Panc1 (cell line): Measurements from ENCODE around the gene FITM2. TPM values are rescaled to one million over a fixed set of nuclear protein-coding genes. Genes with fewer than 3 reads are reported as not detected.

Source experiments
- ATAC-seq: fragments of 200-7000 bp; cut with Tn5 transposase; 2 replicates; pipeline ENCODE4 v1.9.1; 2020; ENCODE audit warnings: mild to moderate bottlenecking, moderate library complexity
- BruUV-seq: library from RNA; stranded (reverse); fragments of 400-500 nt; replicated peaks from 2 replicates; lab custom pipeline; 2021; lab: Mats Ljungman, UMichigan
- CTCF ChIA-PET: fragments of 300-600 bp; sonication (Branson Sonifier 250); formaldehyde crosslinking; loops from one replicate; lab custom pipeline; 2022; ENCODE audit warnings: antibody characterized with exemption; lab: Charles Lee
- POLR2A ChIA-PET: fragments of 300-600 bp; sonication (Branson Sonifier 250); formaldehyde crosslinking; loops from one replicate; lab custom pipeline; 2022; ENCODE audit warnings: antibody characterized with exemption; lab: Charles Lee
- DNase-seq: peaks from one replicate; pipeline ENCODE4 v3.0.0-alpha.2; 2010; ENCODE audit warnings: low read depth, low spot score
- H3K27ac ChIP-seq: 2 replicates; pipeline ENCODE4 v1.5.1; 2011; ENCODE audit warnings: mild to moderate bottlenecking, low read length, inconsistent platforms
- H3K27me3 ChIP-seq: fragments of 200-500 bp; sonication (Bioruptor generic); 2 replicates; pipeline ENCODE4 v1.6.0; 2014; ENCODE audit warnings: low read length, inconsistent platforms; ENCODE audit not compliant: control insufficient read depth, insufficient read depth
- H3K36me3 ChIP-seq: fragments of 200-500 bp; sonication (Bioruptor generic); 2 replicates; pipeline ENCODE4 v1.5.1; 2014; ENCODE audit warnings: inconsistent platforms, mild to moderate bottlenecking, low read length, moderate library complexity; ENCODE audit not compliant: control insufficient read depth, insufficient read depth
- H3K4me1 ChIP-seq: 2 replicates; pipeline ENCODE4 v1.5.1; 2011; ENCODE audit warnings: inconsistent platforms, mild to moderate bottlenecking, low read length, moderate library complexity; ENCODE audit not compliant: control insufficient read depth, insufficient read depth
- H3K4me3 ChIP-seq, 2 experiments: 2 replicates each; pipeline ENCODE4 v1.5.1; 2011 to 2012; ENCODE audit warnings: low read depth in 2 of 2, low read length in 2 of 2, mild to moderate bottlenecking in 2 of 2, inconsistent platforms in 1 of 2, moderate library complexity in 1 of 2
- H3K9me3 ChIP-seq: fragments of 200-500 bp; sonication (Bioruptor generic); 2 replicates; pipeline ENCODE4 v1.5.1; 2014; ENCODE audit warnings: low read depth, mild to moderate bottlenecking, inconsistent platforms, low read length, moderate library complexity; ENCODE audit not compliant: control insufficient read depth, insufficient read depth
- CTCF ChIP-seq: fragments of 450-650 bp; IDR thresholded peaks from 2 replicates; pipeline ENCODE4 v1.5.1; 2017; ENCODE audit warnings: mild to moderate bottlenecking
- POLR2AphosphoS5 ChIP-seq: IDR thresholded peaks from 2 replicates; pipeline ENCODE4 v1.6.1; 2012; ENCODE audit warnings: mild to moderate bottlenecking, low read depth, low read length, moderate library complexity
- REST ChIP-seq, 2 experiments: IDR thresholded peaks; 2 replicates each; pipeline ENCODE4 v1.6.1; 2011 to 2012; ENCODE audit warnings: low read depth in 2 of 2, control low read depth in 1 of 2, low read length in 1 of 2, mild to moderate bottlenecking in 1 of 2, moderate library complexity in 1 of 2; ENCODE audit not compliant: insufficient read depth in 1 of 2
- SIN3A ChIP-seq: IDR thresholded peaks from 2 replicates; pipeline ENCODE4 v1.6.1; 2012; ENCODE audit warnings: low read depth, mild to moderate bottlenecking, low read length, moderate library complexity, borderline replicate concordance; ENCODE audit not compliant: insufficient read depth
- TCF7L2 ChIP-seq: IDR thresholded peaks from 2 replicates; pipeline ENCODE4 v1.6.1; 2011; ENCODE audit warnings: mild to moderate bottlenecking, low read depth, low read length, inconsistent platforms
- in situ Hi-C: cut with HindIII; loops from 2 replicates; pipeline ENCODE4 v1.10.0; 2016; ENCODE audit warnings: low sequenced_read_pairs, low pct_unique_long_range_greater_than_20kb
- intact Hi-C: fragments of 100-400 bp; cut with micrococcal nuclease; formaldehyde crosslinking; loops from one replicate; pipeline ENCODE4 v1.10.0; 2022; ENCODE audit not compliant: unreplicated experiment
- total RNA-seq: library from RNA; stranded (reverse); gene quantifications from one replicate; pipeline ENCODE4 v1.2.1, GENCODE V29; 2021; ENCODE audit not compliant: unreplicated experiment

The FITM2 gene
- total RNA-seq, 1 experiment from 2014 or later: 10.5 TPM

- no peaks in the 10 kb centered on the region for H3K36me3 ChIP-seq
- in situ Hi-C loops: no loop called here
- no TSS peak for BruUV-seq
- DNase-seq: no peak
- no peak for TF ChIP-seq SIN3A
- TF ChIP-seq POLR2AphosphoS5: no peak
- no peak for TF ChIP-seq TCF7L2
- no peak overlapping the region for H3K27ac ChIP-seq
- POLR2A ChIA-PET: no interaction called here
- no peak overlapping the region for H3K4me3 ChIP-seq
- H3K4me1 ChIP-seq: no peaks in the 10 kb centered on the region
- no peaks in the 10 kb centered on the region for H3K9me3 ChIP-seq
- intact Hi-C loops: no loop called here
- no peaks in the 10 kb centered on the region for H3K27me3 ChIP-seq
- CTCF ChIA-PET: no interaction called here
- ATAC-seq: no peak
Observed at GRCh38 chr20:44274303-44275017, 36.5 kb downstream of the FITM2 start.

GRCh38 chr20:44273231-44274215, 37.5 kb downstream of the FITM2 start:
- no TSS peak for BruUV-seq
- Histone ChIP-seq H3K36me3 (no peaks in the 10 kb centered on the region), H3K9me3 (no peaks in the 10 kb centered on the region), H3K27me3 (no peaks in the 10 kb centered on the region), H3K4me1 (no peaks in the 10 kb centered on the region), H3K27ac (no peak overlapping the region), H3K4me3 (no peak overlapping the region)
- no peak for TF ChIP-seq REST (IDR thresholded peaks at IDR 0.05; ENCODE audit: insufficient read depth in 1 of 2, low read depth in 2 of 2, low read length in 1 of 2)
- TF ChIP-seq POLR2AphosphoS5: no peak
- ChIA-PET CTCF (no interaction called here), POLR2A (no interaction called here)
- DNase-seq (no peak), ATAC-seq (no peak)
- intact Hi-C loops (no loop called here), in situ Hi-C loops (no loop called here)

- Histone ChIP-seq H3K4me1 (no peaks in the 10 kb centered on the region), H3K9me3 (no peaks in the 10 kb centered on the region), H3K27me3 (no peaks in the 10 kb centered on the region), H3K27ac (no peak overlapping the region), H3K36me3 (no peaks in the 10 kb centered on the region), H3K4me3 (no peak overlapping the region)
- ATAC-seq (no peak), DNase-seq (no peak)
- CTCF ChIA-PET: no interaction called here
- TF ChIP-seq SIN3A (no peak), CTCF (no peak; the same call in 1 of the 2 replicates), TCF7L2 (no peak)
- POLR2A ChIA-PET: no interaction called here
- intact Hi-C loops (no loop called here), in situ Hi-C loops (no loop called here)
- no TSS peak for BruUV-seq
Observed at GRCh38 chr20:44271915-44272663, 38.9 kb downstream of the FITM2 start.
